ENCODE data around the gene KLRD1. TPM values are rescaled to one million over a fixed set of nuclear protein-coding genes. Genes with fewer than 3 reads are reported as not detected.

The KLRD1 gene
- total and polyA plus RNA-seq, 2 experiments from 2014 or later = 0.03 to 0.27 TPM

DNA sequence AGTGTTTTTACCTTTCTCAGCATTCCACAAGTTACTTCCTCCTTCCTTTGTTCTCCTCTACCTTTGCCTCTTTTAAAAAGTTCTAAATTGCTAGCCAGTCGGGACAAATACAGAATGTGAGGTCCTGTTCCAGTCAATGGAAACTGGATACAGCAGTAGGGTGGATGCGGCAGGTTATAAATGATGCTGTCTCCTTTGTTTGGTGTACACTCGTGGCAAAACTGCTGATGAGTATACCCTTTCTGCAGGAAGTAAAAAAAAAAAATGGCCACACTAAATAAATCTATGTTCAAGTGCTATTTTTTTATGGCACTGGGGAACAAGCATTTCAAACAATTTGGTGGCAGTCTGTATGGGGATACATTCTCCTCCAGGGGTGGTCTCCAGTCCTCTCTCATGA, 54.7 kb downstream of the KLRD1 start:
- TF ChIP-seq EZH2phosphoT487 (IDR thresholded peaks at IDR 0.05; ENCODE audit: unreplicated experiment) (no peak), POLR2AphosphoS5 (IDR thresholded peaks at IDR 0.05; ENCODE audit: low read depth) (no peak), ZNF331 (CRISPR knock-in tag; IDR thresholded peaks at IDR 0.05; ENCODE audit: low read depth) (no peak), JUNB (IDR thresholded peaks at IDR 0.05; ENCODE audit: unreplicated experiment) (no peak), ZNF114 (CRISPR knock-in tag; IDR thresholded peaks at IDR 0.05) (no peak), EZH2 (IDR thresholded peaks at IDR 0.05; ENCODE audit: low read depth, unreplicated experiment) (no peak), STAT1 (IDR thresholded peaks at IDR 0.05; ENCODE audit: unreplicated experiment) (no peak), NANOG (IDR thresholded peaks at IDR 0.05; ENCODE audit: borderline replicate concordance) (no peak), CREB1 (CRISPR knock-in tag; IDR thresholded peaks at IDR 0.05; ENCODE audit: low read depth) (no peak)
- TF ChIP-seq, protein P1, sequence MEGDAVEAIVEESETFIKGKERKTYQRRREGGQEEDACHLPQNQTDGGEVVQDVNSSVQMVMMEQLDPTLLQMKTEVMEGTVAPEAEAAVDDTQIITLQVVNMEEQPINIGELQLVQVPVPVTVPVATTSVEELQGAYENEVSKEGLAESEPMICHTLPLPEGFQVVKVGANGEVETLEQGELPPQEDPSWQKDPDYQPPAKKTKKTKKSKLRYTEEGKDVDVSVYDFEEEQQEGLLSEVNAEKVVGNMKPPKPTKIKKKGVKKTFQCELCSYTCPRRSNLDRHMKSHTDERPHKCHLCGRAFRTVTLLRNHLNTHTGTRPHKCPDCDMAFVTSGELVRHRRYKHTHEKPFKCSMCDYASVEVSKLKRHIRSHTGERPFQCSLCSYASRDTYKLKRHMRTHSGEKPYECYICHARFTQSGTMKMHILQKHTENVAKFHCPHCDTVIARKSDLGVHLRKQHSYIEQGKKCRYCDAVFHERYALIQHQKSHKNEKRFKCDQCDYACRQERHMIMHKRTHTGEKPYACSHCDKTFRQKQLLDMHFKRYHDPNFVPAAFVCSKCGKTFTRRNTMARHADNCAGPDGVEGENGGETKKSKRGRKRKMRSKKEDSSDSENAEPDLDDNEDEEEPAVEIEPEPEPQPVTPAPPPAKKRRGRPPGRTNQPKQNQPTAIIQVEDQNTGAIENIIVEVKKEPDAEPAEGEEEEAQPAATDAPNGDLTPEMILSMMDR (conservative IDR thresholded peaks at IDR 0.05; ENCODE audit: low read depth in 2 of 2) = no peak
- TF ChIP-seq, protein P2, sequence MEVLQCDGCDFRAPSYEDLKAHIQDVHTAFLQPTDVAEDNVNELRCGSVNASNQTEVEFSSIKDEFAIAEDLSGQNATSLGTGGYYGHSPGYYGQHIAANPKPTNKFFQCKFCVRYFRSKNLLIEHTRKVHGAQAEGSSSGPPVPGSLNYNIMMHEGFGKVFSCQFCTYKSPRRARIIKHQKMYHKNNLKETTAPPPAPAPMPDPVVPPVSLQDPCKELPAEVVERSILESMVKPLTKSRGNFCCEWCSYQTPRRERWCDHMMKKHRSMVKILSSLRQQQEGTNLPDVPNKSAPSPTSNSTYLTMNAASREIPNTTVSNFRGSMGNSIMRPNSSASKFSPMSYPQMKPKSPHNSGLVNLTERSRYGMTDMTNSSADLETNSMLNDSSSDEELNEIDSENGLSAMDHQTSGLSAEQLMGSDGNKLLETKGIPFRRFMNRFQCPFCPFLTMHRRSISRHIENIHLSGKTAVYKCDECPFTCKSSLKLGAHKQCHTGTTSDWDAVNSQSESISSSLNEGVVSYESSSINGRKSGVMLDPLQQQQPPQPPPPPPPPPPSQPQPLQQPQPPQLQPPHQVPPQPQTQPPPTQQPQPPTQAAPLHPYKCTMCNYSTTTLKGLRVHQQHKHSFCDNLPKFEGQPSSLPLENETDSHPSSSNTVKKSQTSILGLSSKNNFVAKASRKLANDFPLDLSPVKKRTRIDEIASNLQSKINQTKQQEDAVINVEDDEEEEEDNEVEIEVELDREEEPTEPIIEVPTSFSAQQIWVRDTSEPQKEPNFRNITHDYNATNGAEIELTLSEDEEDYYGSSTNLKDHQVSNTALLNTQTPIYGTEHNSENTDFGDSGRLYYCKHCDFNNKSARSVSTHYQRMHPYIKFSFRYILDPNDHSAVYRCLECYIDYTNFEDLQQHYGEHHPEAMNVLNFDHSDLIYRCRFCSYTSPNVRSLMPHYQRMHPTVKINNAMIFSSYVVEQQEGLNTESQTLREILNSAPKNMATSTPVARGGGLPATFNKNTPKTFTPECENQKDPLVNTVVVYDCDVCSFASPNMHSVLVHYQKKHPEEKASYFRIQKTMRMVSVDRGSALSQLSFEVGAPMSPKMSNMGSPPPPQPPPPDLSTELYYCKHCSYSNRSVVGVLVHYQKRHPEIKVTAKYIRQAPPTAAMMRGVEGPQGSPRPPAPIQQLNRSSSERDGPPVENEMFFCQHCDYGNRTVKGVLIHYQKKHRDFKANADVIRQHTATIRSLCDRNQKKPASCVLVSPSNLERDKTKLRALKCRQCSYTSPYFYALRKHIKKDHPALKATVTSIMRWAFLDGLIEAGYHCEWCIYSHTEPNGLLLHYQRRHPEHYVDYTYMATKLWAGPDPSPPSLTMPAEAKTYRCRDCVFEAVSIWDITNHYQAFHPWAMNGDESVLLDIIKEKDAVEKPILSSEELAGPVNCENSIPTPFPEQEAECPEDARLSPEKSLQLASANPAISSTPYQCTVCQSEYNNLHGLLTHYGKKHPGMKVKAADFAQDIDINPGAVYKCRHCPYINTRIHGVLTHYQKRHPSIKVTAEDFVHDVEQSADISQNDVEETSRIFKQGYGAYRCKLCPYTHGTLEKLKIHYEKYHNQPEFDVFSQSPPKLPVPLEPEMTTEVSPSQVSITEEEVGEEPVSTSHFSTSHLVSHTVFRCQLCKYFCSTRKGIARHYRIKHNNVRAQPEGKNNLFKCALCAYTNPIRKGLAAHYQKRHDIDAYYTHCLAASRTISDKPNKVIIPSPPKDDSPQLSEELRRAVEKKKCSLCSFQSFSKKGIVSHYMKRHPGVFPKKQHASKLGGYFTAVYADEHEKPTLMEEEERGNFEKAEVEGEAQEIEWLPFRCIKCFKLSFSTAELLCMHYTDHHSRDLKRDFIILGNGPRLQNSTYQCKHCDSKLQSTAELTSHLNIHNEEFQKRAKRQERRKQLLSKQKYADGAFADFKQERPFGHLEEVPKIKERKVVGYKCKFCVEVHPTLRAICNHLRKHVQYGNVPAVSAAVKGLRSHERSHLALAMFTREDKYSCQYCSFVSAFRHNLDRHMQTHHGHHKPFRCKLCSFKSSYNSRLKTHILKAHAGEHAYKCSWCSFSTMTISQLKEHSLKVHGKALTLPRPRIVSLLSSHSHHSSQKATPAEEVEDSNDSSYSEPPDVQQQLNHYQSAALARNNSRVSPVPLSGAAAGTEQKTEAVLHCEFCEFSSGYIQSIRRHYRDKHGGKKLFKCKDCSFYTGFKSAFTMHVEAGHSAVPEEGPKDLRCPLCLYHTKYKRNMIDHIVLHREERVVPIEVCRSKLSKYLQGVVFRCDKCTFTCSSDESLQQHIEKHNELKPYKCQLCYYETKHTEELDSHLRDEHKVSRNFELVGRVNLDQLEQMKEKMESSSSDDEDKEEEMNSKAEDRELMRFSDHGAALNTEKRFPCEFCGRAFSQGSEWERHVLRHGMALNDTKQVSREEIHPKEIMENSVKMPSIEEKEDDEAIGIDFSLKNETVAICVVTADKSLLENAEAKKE (CRISPR knock-in tag; IDR thresholded peaks at IDR 0.05) = no peak
- TF ChIP-seq, protein P3, sequence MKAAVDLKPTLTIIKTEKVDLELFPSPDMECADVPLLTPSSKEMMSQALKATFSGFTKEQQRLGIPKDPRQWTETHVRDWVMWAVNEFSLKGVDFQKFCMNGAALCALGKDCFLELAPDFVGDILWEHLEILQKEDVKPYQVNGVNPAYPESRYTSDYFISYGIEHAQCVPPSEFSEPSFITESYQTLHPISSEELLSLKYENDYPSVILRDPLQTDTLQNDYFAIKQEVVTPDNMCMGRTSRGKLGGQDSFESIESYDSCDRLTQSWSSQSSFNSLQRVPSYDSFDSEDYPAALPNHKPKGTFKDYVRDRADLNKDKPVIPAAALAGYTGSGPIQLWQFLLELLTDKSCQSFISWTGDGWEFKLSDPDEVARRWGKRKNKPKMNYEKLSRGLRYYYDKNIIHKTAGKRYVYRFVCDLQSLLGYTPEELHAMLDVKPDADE (IDR thresholded peaks at IDR 0.05) = no peak
- H3K27me3 ChIP-seq (ENCODE audit: insufficient read depth) = no peaks in the 10 kb centered on the region
- Mint-ChIP-seq H3K4me1 (peaks cover 25% of the 10 kb centered on the region), H3K9me3 (peaks cover 23% of the 10 kb centered on the region; the same call in 2 of the 3 replicates), H3K36me3 (ENCODE audit: low read depth) (peaks cover 32% of the 10 kb centered on the region; the same call in 2 of the 3 replicates), H3K27ac (0 out of 2 replicates have a peak overlapping the region, but pooled peaks have one; percentile 51), H3K27me3 (ENCODE audit: insufficient read depth, low read depth, poor library complexity) (peaks cover 7% of the 10 kb centered on the region), H3K4me3 (peak overlapping the region; percentile 42; the same call in 1 of the 3 replicates)
- no peaks in the 10 kb centered on the region for H3K9me2 ChIP-seq (ENCODE audit: insufficient read depth)
- H4K20me1 ChIP-seq (replicated peaks; ENCODE audit: insufficient read depth) = no peaks in the 10 kb centered on the region
- no peak overlapping the region for H2AFZ ChIP-seq
- H3K27ac ChIP-seq (ENCODE audit: low read depth) = peak overlapping the region; percentile 75; the same call in 1 of the 2 replicates
- no peaks in the 10 kb centered on the region for H3K79me2 ChIP-seq (replicated peaks; ENCODE audit: insufficient read depth)
- ATAC-seq = no peak
- no peak overlapping the region for H3K4me3 ChIP-seq
- no peaks in the 10 kb centered on the region for H3K36me3 ChIP-seq (ENCODE audit: insufficient read depth)
- H3K4me1 ChIP-seq (ENCODE audit: insufficient read depth) = peaks cover 47% of the 10 kb centered on the region
- H3K4me2 ChIP-seq = peak overlapping the region; percentile 86
- DNase-seq (ENCODE audit: low spot score) = no peak
- no peaks in the 10 kb centered on the region for H3F3A ChIP-seq (replicated peaks; ENCODE audit: low read depth)
